Measurements from ENCODE around the gene NT5C3B. TPM values are rescaled to one million over a fixed set of nuclear protein-coding genes. Genes with fewer than 3 reads are reported as not detected.
"Not testable (repeated sequence)": the region's sequence is repeated elsewhere in the genome, so short reads cannot be mapped to it uniquely, and the experiment has no call there.

The NT5C3B gene
- total and polyA plus RNA-seq, 2 donors (not counting 3 experiments of a cell fraction or from before 2014, with no cell fraction given), result 67.3 to 92.5 TPM

DNA sequence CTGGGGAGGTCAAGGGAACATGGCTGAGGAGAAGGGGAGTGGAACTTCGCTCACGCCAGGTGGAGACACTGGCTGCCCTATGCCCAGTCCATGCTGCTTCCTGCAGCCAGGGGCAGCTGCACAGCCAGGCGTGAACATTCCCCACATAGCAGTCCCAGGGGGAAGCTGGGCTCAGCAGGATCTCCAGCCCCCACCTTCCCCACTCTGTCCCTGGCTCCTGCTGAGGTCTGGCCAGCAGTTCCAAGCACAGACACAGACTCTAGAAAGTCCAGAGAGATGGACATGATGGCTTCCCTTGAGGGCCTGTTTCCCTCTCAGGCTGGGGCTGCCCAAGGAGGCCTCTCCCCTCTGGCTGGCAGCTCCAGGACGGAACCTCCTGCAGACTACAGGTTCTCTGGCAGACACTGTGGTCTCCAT is 58.9 kb downstream of the NT5C3B start:
- Histone ChIP-seq H3K4me2 (ENCODE audit: insufficient read depth, low read length) (peak overlapping the region; percentile 65), H3K4me1 (ENCODE audit: control insufficient read depth, extremely low read depth, insufficient read depth, low read length) (peaks cover 47% of the 10 kb centered on the region), H3K36me3 (ENCODE audit: control insufficient read depth in 2 of 2, extremely low read depth in 1 of 2, insufficient read depth in 2 of 2, low read length in 2 of 2) (peaks cover 0 to 15% of the 10 kb centered on the region in 2 experiments), H4K20me1 (replicated peaks; ENCODE audit: control insufficient read depth, extremely low read depth, insufficient read depth, low read length) (no peaks in the 10 kb centered on the region), H3K9me3 (replicated peaks; ENCODE audit: control insufficient read depth, insufficient read depth, low read length) (no peaks in the 10 kb centered on the region), H3K79me2 (ENCODE audit: control insufficient read depth, insufficient read depth, low read length) (no peaks in the 10 kb centered on the region), H3K27ac (ENCODE audit: insufficient read depth, low read depth, low read length) (peak overlapping the region; percentile 97), H3K27me3 (ENCODE audit: control insufficient read depth in 2 of 2, insufficient read depth in 2 of 2, low read length in 2 of 2) (no peaks in the 10 kb centered on the region), H3K9me1 (replicated peaks; ENCODE audit: control insufficient read depth, extremely low read depth, insufficient read depth, low read length) (no peaks in the 10 kb centered on the region), H3K9ac (replicated peaks; ENCODE audit: extremely low read depth, insufficient read depth, low read length) (peak overlapping the region; percentile 72), H3K4me3 (replicated peaks in 1 of 3; ENCODE audit: insufficient read depth in 1 of 3, low read depth in 1 of 3, low read length in 3 of 3) (no peak overlapping the region), H2AFZ (ENCODE audit: low read depth, low read length) (no peak overlapping the region)
- DNase-seq (ENCODE audit: low read depth, low spot score) (no peak), FAIRE-seq (no peak)
- TF ChIP-seq CTCF (IDR thresholded peaks at IDR 0.05; ENCODE audit: extremely low read depth in 1 of 2, insufficient read depth in 1 of 2, low read depth in 1 of 2, low read length in 2 of 2), result peak; percentile 16 to 41
- TF ChIP-seq MYC (IDR thresholded peaks at IDR 0.05; ENCODE audit: low read depth, low read length), result no peak
- POLR2A ChIA-PET, result interaction anchor here (0.7 to 3.2 kb wide), 7 partner anchors 9 to 89 kb away, joined by 3 to 82 read pairs (median 6); partner anchors contain the start of genes JUP and P3H4
- BruUV-seq (replicated peaks), result TSS peak; percentile 13
- CTCF ChIA-PET, result interaction anchor here (0.9 to 7.7 kb wide), 10 partner anchors 8 to 88 kb away, joined by 3 to 169 read pairs (median 8); partner anchors contain the start of genes JUP, KLHL11 and P3H4
- dilution Hi-C loops (cut with MboI; ENCODE audit: extremely low pct_ligation_motif_present, low sequenced_read_pairs) (no loop called here), intact Hi-C loops (cut with micrococcal nuclease) (loop anchor here (1.0 kb wide), 6 partner anchors 9 to 88 kb away; partner anchors contain the start of genes JUP and KLHL11)

GRCh38 chr17:41776262-41776900 is 59.7 kb downstream of the NT5C3B start:
- intact Hi-C loops (cut with micrococcal nuclease); dilution Hi-C loops (cut with MboI; ENCODE audit: extremely low pct_ligation_motif_present, low sequenced_read_pairs); H4K20me1 ChIP-seq (replicated peaks; ENCODE audit: control insufficient read depth, extremely low read depth, insufficient read depth, low read length); DNase-seq (ENCODE audit: low read depth, low spot score); H3K9me3 ChIP-seq (replicated peaks; ENCODE audit: control insufficient read depth, insufficient read depth, low read length); H3K79me2 ChIP-seq (ENCODE audit: control insufficient read depth, insufficient read depth, low read length); H3K27me3 ChIP-seq (ENCODE audit: control insufficient read depth in 2 of 2, insufficient read depth in 2 of 2, low read length in 2 of 2); H2AFZ ChIP-seq (ENCODE audit: low read depth, low read length); FAIRE-seq; H3K4me3 ChIP-seq (replicated peaks in 1 of 3; ENCODE audit: insufficient read depth in 1 of 3, low read depth in 1 of 3, low read length in 3 of 3); BruUV-seq (replicated peaks); H3K9me1 ChIP-seq (replicated peaks; ENCODE audit: control insufficient read depth, extremely low read depth, insufficient read depth, low read length); H3K4me2 ChIP-seq (ENCODE audit: insufficient read depth, low read length): not testable (repeated sequence)
- Histone ChIP-seq H3K36me3 (ENCODE audit: control insufficient read depth in 2 of 2, extremely low read depth in 1 of 2, insufficient read depth in 2 of 2, low read length in 2 of 2) (peaks cover 2 to 19% of the 10 kb centered on the region in 2 experiments), H3K9ac (replicated peaks; ENCODE audit: extremely low read depth, insufficient read depth, low read length) (peak overlapping the region; percentile 29), H3K4me1 (ENCODE audit: control insufficient read depth, extremely low read depth, insufficient read depth, low read length) (peaks cover 47% of the 10 kb centered on the region), H3K27ac (ENCODE audit: insufficient read depth, low read depth, low read length) (peak overlapping the region; percentile 97)
- ChIA-PET CTCF (interaction anchor here (1.5 to 7.7 kb wide), 5 partner anchors 9 to 89 kb away, joined by 4 to 169 read pairs (median 8); partner anchors contain the start of genes JUP and KLHL11), POLR2A (interaction anchor here (3.2 kb wide), 1 partner anchor 10 kb away, joined by 82 read pairs; the partner anchor contains the start of gene JUP)

Measured in endothelial cell of umbilical vein (primary cell).